UCSD-AML1 (cell line): ENCODE results near the gene CCDC194.
A peak's percentile ranks its signal among the peaks of the same experiment; 100 is the strongest.
"Not testable (repeated sequence)": the region's sequence is repeated elsewhere in the genome, so short reads cannot be mapped to it uniquely, and the experiment has no call there.

Experiments
- DNase-seq: peaks from one replicate; lab custom pipeline; 2025; ENCODE audit not compliant: unreplicated experiment; lab: John Stamatoyannopoulos, UW

CCDC194 gene

GRCh38 chr19:17378271-17378670 lies 15.7 kb downstream of the CCDC194 start:
- DNase-seq, result peak; percentile 22

GRCh38 chr19:17376935-17377600 lies 16.9 kb downstream of the CCDC194 start, which contains the start of gene PLVAP:
PLVAP (minus strand) TSS chr19:17377342; CDS start chr19:17377288, 54 bp downstream.
- peak; percentile 65 for DNase-seq

DNA sequence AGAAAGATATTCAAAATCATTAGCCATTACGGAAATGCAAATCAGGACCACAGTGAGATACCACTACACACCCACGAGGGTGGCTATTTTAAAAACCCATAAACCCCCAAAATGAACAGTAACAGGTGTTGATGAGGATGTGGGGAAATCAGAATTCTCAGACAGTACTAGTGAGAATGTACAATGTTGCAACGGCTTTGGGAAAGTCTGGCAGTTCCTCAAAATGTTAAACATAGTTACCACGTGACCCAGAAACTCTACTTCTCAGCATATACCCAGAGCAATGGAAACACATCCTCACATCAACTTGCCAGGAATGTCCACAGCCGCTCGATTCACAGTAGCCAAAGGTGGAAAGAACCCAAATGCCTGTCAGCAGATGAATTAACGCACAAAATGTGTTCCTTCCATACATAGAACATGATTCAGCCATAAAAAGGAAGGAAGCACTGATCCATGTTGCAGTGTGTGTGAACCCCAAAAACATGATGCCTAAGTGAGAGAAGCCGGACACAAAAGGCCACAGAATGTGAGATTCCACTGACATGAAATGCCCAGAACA lies 23.9 kb downstream of the CCDC194 start:
- peak; percentile 55 for DNase-seq

GRCh38 chr19:17365361-17365760 lies 28.6 kb downstream of the CCDC194 start:
- no peak for DNase-seq

- DNase-seq, result not testable (repeated sequence)
Observed at GRCh38 chr19:17363852-17364605, 30.0 kb downstream of the CCDC194 start.

- DNase-seq, result no peak
Observed at GRCh38 chr19:17359905-17360800, 33.8 kb downstream of the CCDC194 start.

DNA sequence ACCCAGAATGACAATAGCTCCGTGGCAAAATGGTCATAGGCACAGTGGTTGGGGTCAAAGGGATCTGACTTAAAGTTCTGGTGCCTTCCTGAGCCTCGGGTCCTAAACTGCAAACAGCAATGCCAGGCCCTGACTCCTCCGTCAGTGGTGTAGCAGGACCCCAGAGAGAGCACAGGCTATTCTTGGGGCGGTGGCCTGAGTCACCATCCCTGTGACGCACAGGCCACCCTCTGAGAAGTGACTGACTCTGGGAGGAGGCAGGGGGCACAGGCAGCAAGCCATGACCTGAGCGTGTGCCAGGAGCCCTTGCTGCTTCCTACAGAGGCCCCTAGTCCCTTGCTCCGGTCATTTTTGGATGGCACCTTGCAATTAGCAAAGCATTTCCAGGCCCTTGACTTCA lies 35.6 kb downstream of the CCDC194 start:
- no peak for DNase-seq

DNA sequence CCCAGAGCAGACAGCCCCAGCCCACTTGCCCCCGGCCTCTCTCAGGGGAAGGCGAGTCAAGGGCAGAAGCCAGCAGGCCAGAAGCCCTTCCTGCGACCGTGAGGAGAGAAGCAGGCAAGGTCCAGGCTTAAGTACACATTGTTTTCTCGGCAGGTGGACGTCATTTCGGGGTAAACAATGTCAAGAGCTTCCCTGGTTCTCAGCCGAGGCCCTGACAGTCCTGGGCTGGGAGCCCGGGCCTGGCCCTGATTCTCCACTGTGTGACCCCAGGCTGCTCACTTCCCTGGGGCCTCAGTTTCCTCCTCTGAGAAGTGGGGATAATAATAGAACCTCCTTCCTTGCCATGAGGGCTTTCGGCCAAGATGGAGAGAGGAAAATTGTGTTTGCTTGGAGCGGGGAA lies 36.3 kb downstream of the CCDC194 start:
- DNase-seq, result no peak

DNA sequence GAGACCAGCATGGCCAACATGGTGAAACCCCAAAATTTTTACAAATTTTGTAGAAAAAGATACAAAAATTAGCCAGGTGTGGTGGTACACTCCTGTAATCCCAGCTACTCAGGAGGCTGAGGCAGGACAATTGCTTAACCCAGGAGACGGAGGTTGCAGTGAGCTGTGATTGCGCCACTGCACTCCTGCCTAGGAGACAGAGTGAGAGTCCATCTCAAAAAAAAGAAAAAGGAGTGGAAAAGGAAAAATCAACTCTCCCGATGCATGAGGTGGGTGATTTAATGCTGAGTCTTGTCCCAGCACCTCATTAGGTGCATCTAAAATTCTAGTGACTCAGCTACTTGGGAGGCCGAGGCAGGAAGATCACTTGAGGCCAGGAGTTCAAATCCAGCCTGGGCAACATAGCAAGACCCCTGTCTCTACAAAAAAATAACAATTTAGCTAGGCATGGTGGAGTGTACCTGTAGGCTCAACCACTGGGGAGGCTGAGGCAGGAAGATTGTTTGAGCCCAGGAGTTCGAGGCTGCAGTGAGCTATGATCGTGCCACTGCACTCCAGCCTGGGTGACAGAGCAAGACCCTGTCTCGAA lies 36.8 kb downstream of the CCDC194 start:
- no peak for DNase-seq

DNA sequence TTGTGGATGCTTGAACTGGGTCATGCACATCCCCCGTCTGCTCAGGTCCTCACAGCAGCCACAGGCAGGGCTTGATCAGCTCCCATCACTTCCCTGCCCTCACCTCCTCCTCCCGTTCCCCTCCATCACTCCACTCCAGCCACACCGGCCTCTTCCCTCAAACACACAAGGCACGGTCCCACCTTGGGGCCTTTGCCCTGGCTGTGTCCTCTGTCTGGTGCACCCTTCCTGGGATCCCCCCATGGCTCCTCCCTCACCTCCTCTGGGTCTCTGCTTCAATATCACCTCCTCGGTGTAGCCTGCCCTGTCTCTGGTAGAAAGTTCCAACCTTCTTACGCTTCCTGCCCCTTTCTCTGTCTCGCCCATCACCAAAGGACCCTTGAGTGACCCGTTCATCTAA lies 40.6 kb downstream of the CCDC194 start:
- DNase-seq, result no peak

DNA sequence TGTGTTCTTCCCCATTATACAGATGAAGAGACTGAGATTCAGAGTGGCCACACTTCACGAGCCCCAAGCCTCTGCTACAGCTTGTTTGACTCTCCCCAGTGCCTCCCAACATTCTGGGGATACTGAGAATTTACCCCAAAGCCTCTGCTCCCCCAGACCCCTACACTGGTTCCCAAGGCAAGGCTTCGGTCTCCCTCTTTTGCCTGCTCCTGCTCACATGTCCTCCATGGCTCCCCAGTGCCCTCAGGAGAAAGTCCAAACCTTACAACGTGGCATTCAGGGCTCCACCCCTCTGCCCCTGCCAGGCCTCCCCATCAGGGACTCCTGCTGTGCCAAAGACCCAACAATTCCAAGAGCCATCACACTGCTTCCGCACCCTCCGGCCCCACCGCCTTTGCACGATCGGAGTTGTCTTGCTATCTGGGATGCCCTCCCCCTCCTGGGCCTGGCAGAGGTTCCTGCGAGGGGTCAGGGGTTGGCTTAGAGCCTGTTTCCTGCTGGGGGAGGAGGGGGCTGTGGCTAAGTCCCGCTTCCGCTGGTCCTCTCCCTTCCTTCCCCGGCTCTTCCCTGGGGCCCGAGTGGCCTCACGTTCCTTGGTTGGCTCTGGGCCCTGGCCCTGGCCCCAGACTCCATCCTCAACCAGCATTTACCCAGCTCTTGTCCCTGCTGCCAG lies 41.3 kb downstream of the CCDC194 start:
- peak; percentile 92 for DNase-seq

DNA sequence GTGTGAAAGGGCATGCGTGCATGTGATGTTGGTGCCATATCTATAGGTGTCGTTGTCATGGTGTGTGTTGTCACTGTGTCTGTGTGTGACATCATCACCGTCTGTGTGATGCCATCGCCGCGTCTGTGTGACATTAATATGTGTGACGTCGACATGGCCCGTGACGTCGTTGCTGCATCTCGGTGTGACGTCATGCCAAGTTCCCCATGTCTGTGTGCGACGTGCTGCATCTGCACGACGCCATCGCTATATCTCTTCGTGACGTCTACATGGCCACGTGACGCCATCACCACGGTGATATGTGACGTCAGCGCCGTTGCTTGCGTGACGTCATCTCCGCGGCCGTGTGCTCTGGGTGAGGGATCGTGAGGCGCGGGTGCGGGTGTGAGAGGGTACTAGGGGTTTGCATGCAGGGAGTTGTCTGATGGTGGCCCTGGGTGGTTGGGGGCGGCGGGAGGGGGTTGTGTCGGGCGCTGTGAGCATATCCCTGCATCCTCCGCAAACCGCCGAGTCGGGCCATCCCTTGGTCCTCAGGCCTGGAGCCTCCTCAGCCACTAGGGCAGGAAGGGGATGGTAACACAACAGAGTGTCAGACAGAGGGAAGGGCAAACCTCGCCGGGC lies 42.1 kb downstream of the CCDC194 start:
- no peak for DNase-seq

GRCh38 chr19:17348700-17349099 lies 45.3 kb downstream of the CCDC194 start:
- peak; percentile 68 for DNase-seq

DNA sequence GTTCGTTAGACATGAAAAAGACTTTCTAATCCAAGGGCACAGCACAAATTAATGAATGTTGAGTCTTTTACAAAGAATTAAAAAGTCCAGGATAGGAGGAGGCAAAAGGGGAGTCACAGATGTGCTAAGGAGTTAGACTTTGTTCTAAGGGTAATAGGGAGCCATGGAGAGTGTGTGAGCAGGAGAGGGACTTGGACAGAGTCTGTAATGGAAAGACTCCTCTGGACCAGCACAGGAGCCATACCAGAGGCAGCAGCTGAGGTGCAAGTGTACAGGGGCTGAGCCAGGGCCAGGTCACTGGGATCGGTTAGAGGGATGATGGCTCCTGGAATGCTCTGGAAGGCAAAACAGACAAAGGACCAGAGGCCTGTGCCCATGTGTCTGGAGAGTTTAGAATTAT lies 46.1 kb downstream of the CCDC194 start:
- no peak for DNase-seq

- peak; percentile 70 for DNase-seq
Observed at GRCh38 chr19:17347361-17347760, 46.6 kb downstream of the CCDC194 start.

DNA sequence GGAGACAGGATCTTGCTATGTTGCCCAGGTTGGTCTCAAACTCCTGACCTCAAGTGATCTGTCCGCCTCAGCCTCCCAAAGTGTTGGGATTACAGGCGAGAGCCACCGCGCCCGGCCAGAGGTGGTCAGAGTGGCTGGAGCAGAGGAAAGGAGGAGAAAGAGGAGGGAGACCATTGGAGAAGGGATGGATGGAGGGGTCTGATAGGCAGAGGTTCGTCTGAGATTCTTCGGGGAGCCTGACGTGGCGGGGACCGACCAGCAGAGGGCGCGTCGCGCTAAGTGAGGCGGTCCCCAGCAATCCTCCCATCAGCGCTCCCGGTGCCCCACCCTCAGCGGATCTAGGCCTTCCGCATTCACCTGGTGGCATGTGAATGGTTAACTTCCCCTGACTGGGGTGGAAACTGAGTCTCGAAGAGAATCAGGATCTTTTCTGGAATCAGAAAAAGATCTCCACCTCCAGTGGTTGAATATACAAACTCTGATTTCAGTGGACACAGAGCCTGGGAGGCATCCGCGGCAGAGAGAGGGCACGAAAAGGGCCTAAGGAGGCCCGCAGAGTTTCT lies 47.8 kb downstream of the CCDC194 start:
- peak; percentile 81 for DNase-seq

GRCh38 chr19:17341845-17342244 lies 52.2 kb downstream of the CCDC194 start:
- DNase-seq, result no peak

DNA sequence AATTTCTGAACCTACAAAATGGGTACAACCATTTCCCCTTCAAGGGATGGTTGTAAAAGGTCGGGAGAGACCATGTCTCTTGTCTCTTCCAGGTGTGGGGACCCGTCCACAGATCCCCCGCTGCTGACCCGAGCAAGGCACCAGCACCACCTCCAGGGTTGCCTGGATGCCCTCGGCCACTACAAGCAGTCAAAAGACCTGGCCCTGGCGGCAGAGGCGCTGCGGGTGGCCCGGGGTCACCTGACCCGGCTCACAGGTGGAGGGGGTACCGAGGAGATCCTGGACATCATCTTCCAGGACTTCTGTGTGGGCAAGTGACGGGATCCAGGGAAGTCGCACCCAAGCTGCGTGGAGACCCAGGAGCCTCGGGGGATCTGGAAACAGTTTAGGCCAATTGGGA lies 52.6 kb downstream of the CCDC194 start:
- DNase-seq, result no peak

GRCh38 chr19:17340871-17341357 lies 53.1 kb downstream of the CCDC194 start:
- no peak for DNase-seq
